Measurements from ENCODE around the gene SYNGR2.
"Not testable (repeated sequence)": the region's sequence is repeated elsewhere in the genome, so short reads cannot be mapped to it uniquely, and the experiment has no call there.

The SYNGR2 gene

DNA sequence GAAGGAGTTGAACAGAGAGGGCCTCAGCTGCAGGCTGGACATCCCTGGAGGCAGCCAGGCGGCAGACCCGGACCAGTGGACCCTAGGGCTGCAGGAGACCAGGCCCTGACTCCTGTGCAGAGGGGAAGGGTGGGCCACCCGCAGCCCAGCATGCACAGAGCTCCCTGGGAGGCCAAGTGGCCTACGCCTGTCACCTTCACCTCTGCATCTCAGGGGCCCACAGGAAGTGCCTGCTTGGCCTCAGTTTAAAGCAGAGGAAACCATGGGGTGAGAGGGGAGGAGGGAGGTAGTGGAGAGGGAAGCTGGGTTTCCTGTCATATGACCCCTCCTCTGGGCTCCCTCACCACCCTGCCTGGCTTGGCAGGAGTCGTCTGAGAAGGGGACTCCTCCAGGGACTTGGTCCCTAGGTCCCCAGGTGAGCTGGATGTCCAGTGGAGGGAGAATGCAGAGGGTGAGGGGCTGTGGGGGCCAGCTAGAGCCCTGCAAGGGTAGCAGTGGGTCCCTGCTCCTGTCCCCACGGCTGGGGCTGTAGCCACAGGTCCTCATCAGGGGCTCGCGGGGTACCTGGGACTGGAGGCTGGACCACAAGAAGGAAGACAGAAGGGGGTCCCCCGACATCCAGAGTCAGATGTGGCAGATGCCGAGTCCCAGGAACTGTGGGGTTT lies 37.8 kb upstream of the SYNGR2 start, which contains the start of gene TMC8:
TSS of gene TMC8 (plus strand) at position 335 of the 665 bp plus-strand sequence. CDS start 818 bp downstream, outside the sequence.
- no peak for DNase-seq

DNA sequence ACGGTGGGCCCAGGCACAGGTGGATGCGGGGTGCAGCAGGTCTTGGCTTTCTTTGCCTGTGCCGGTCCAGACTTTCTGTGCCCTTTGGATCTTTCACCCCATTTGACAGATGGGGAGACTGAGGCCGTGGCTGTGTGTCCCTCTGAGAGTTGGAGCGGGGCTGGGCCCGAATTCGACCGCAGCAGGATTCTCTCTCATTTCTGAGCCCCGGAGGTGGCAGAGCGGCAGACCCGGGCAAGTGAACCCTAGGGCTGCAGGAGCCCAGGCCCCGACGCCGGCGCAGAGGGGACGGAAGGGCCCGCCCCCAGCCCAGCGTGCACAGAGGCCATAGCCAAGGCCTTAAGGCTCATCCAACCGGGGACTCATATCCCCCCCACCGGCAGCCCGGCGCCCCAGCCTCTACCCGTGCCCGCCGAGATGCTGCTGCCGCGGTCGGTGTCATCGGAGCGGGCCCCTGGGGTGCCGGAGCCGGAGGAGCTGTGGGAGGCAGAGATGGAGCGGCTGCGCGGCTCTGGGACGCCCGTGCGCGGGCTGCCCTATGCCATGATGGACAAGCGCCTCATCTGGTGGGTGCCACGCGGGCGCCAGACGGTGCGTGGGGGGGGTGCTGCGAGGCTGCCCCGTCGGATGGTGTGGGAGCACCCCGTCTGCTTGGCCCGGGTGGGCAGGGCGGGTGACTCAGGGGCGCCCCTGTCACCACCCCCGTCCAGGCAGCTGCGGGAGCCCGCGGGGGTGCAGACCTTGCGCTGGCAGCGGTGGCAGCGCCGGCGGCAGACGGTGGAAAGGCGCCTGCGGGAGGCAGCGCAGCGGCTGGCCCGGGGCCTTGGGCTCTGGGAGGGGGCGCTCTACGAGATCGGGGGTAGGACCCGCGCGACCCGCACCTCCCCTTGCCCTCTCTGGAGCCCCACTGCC lies 37.0 kb upstream of the SYNGR2 start:
- no peak for DNase-seq

- no peak for DNase-seq
Observed at GRCh38 chr17:78132084-78132676, 36.2 kb upstream of the SYNGR2 start.

GRCh38 chr17:78132767-78133178 lies 35.6 kb upstream of the SYNGR2 start:
- DNase-seq = no peak

DNA sequence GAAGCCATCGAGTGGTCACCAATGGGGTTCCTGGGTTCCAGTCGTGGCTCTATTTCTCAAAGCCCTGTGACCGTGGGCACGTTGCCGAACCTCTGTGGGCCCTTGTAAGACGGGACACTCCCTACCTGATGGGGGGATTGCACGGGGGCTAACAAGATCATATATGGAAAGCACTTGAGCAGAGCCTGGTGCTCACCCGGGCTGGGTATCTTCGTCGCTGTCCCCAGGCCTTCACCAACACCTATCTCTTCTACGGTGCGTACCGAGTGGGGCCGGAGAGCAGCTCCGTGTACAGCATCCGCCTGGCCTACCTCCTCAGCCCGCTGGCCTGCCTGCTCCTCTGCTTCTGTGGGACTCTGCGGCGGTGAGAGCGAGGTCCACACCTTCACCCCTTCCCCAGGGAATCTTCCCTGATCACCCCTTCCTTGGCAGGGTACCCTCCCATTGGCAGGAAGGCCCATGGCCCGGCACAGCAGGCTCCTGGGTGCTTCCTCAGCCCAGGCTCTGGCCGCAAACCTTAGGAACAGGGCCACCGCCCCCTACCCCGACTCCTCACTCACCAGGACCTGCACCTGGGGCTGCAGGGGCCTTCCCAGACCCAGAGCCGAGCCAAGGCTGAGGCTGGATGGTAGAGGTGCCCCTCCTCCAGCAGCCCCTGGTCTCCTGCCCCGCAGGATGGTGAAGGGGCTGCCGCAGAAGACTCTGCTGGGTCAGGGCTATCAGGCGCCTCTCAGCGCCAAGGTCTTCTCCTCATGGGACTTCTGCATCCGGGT lies 35.0 kb upstream of the SYNGR2 start:
- DNase-seq = no peak

DNA sequence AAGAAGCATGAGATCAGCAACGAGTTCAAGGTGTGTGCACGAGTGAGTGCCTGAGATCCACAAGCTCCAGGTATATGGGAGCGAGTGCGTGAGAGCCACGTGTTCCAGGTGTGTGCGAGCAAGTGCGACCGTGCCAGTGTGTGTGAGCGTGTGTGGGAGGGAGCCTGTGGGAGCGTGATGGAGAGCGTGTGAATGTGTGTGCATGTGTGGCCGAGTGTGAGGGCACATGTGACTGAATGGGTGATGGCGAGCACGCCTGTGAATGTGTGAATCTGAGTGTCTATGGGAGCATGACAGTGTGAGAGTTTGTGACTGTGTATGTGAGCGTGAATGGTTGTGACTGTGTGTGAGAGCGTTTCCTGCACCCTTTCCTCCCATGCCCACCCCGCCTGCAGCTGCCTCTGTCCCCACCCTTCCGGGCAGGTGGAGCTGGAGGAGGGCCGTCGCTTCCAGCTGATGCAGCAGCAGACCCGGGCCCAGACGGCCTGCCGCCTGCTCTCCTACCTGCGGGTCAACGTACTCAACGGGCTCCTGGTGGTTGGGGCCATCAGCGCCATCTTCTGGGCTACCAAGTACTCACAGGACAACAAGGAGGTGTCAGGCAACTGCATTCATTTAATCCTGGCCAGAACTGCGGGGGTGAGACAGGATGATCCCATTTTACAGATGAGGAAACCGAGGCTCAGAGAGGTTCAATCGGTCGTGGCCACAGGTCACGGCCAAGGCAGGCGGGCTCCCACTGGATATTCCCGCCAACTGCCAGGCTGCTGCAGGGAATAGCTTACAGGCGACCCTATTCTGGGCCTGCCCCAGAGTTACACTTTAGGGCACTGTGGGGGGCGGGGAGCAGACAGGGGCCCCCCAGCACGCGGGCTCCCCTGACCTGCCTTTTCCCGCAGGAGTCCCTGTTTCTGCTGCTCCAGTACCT lies 34.1 kb upstream of the SYNGR2 start:
- DNase-seq = no peak

GRCh38 chr17:78134899-78135385 lies 33.4 kb upstream of the SYNGR2 start:
- DNase-seq = no peak

GRCh38 chr17:78135858-78136500 lies 32.4 kb upstream of the SYNGR2 start:
- no peak for DNase-seq

DNA sequence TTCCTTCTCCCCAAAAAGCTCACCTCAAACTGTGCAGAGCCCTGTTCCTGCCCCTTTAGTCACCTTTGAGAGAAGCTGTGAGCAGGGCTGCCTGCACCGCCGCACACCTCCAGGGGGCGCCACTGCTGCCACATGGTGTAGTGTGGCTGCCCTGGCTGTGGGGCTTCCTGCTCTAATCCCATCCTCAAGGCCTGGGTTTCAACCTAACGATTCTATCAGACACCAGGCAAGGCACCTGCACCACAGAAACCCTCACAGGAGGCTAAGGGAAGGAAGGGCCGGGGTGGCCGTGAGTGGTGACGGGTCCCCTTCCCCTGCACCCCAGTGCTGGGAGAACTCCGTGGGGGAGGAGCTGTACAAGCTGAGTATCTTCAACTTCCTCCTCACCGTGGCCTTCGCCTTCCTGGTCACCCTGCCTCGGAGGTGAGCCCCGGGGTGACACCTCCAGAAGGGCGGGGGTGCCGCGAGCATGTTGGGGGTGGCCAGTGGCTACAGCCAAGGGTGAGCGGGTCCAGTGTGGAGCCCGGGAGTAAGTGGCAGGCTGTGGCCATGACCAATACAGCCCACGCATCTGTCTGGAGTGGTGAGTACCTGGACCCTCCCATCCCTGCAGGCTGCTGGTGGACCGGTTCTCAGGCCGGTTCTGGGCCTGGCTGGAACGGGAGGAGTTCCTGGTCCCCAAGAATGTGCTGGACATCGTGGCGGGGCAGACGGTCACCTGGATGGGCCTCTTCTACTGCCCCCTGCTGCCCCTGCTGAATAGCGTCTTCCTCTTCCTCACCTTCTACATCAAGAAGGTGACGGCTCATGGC lies 30.8 kb upstream of the SYNGR2 start:
- DNase-seq = no peak

DNA sequence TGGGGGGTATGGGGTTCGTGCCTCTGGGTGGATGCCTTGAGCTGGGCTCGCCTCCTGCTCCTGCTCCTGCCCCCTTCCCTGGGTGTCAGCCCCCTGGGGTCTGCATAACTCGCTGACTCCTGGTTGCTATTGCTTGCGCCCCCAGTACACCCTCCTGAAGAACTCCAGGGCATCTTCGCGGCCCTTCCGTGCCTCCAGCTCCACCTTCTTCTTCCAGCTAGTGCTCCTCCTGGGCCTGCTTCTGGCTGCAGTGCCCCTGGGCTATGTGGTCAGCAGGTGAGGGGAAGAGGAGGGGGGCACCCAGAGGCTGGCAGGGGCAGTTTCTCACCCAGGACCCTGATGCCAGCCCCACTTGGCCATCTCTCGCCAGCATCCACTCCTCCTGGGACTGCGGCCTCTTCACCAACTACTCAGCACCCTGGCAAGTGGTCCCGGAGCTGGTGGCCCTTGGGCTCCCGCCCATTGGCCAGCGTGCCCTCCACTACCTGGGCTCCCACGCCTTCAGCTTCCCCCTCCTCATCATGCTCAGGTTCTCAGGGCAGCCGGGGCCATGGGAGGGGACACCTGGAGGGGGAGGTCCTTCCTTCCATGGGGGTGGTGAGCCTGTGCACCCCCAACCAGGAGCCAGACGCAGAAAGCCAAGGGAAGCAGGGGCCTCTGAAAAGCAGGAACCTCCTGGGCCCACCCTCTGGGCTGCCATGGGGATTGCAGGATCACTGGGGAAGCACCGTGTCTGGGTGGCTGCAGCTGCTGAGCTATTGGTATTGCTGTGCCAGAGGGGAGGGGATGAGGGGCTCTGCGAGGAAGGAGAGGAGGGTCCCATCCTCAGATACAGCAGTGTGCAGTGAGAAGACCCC lies 29.9 kb upstream of the SYNGR2 start:
- no peak for DNase-seq

DNA sequence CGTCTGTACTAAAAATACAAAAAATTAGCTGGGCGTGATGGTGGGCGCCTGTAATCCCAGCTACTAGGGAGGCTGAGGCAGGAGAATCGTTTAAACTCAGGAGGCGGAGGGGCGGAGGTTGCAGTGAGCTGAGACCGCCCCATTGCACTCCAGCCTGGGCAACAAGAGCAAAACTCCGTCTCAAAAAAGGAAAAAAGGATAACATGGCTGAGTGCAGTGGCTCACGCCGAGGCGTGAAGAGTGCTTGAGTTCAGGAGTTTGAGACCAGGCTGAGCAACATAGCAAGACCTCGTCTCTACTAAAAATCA lies 28.6 kb upstream of the SYNGR2 start:
- not testable (repeated sequence) for DNase-seq

DNA sequence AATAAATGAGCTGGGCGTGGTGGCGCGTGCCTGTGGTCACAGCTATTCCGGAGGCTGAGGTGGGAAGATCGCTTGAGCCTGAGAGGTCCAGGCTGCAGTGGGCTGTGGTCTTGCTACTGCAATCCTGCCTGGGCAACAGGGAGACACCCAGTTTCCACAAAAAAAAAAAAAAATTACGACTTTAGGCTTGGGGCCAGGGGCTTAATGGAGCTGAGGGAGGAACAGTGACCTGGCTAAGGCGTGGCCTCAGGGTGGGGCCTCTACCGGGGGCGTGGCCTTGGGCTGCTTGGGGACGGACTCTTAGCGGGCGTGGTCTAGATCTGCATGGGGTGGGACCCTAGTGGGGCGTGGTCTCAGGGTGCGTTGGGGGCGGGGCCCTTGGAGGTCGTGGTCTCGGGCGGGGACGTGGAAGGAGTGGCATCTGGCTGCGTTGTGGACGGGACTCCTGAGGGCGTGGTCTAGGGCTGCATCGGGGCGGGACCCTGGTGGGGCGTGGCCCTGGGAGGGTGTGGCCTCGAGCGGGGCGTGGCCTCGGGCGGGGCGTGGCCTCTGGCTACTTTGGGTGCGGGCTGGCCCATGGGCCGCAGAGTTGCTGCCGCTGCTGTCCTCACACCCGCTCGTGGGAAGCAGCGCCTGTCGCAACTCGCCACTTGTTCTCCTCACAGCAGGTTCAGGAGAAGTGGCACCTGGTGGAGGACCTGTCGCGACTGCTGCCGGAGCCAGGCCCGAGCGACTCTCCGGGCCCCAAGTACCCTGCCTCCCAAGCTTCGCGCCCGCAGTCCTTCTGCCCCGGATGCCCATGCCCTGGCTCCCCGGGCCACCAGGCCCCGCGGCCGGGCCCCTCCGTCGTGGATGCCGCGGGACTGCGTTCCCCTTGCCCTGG lies 28.0 kb upstream of the SYNGR2 start:
- DNase-seq = no peak

GRCh38 chr17:78141437-78142118 lies 26.8 kb upstream of the SYNGR2 start:
- no peak for DNase-seq

DNA sequence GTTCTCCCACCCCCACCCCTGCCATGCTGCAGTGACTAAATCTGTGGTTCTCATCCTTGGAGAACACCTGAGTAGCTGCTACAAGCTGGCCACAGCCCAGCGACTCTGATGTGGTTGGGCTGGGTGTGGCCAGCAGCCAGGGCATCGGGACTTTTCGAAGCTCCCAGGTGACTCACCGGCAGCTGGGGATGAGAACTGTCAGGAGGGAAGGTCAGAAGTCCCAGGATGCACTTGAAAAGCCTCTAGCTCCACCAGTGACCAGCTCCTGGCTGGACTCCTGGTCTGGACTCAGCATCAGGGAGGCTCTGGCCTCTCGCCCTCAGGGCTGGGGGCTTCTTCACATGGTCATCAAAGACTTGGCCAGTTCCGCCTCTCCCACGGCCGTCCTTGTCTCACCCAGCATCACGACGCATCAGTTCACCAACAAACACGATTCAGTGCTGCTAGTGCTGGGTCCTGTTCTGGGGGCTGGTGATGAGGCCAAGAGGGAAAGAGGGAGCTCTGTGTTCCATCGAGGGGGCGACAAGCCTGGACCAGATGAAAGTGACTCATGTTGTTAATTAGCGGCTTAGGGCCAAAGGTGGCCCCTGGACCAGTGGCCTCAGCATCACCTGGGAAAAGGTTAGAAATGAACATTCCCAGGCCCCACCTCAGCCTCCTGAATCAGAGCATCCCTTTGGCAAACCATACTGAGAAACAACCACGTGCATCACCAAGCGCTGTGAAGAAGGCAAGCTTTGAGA lies 26.1 kb upstream of the SYNGR2 start:
- no peak for DNase-seq

GRCh38 chr17:78143214-78144146 lies 24.9 kb upstream of the SYNGR2 start:
- DNase-seq = no peak
